ENCODE data around the gene SPOCK1. TPM values are rescaled to one million over a fixed set of nuclear protein-coding genes. Genes with fewer than 3 reads are reported as not detected.

The SPOCK1 gene
- total RNA-seq, 1 experiment from 2014 or later, result 4.0 TPM

- intact Hi-C loops (cut with micrococcal nuclease; ENCODE audit: unreplicated experiment), result loop anchor here (2.0 kb wide), 1 partner anchor 178 kb away; no protein-coding TSS in a partner anchor
- DNase-seq (ENCODE audit: low spot score), result no peak
- no peaks in the 10 kb centered on the region for H3K36me3 ChIP-seq (ENCODE audit: insufficient read depth, low read length, poor library complexity, severe bottlenecking)
- no peaks in the 10 kb centered on the region for H3K9me3 ChIP-seq (ENCODE audit: low read depth, low read length, poor library complexity, severe bottlenecking)
- TF ChIP-seq CTCF (conservative IDR thresholded peaks at IDR 0.05; ENCODE audit: low read depth, low read length), result no peak
- no peak for TF ChIP-seq EZH2 (IDR thresholded peaks at IDR 0.05; ENCODE audit: borderline replicate concordance, low read depth, low read length, poor library complexity, severe bottlenecking)
- H3K27me3 ChIP-seq (replicated peaks; ENCODE audit: insufficient read depth, low read depth, low read length, poor library complexity), result peaks cover 51% of the 10 kb centered on the region
- H3K4me3 ChIP-seq (ENCODE audit: low read depth, low read length, poor library complexity, severe bottlenecking), result peak overlapping the region; percentile 42
- ChIA-PET POLR2A (ENCODE audit: low non-redundant PET) (no interaction called here), CTCF (interaction anchor here (1.1 kb wide), 1 partner anchor 178 kb away, joined by 4 read pairs; no protein-coding TSS in a partner anchor)
- peaks cover 4% of the 10 kb centered on the region for H3K4me1 ChIP-seq (ENCODE audit: insufficient read depth, low read length, poor library complexity, severe bottlenecking)
- no peak overlapping the region for H3K27ac ChIP-seq (ENCODE audit: low read depth, low read length, poor library complexity, severe bottlenecking)
- BruUV-seq (replicated peaks), result no TSS peak
Measured at GRCh38 chr5:137498301-137498735, 808 bp downstream of the SPOCK1 start.

GRCh38 chr5:137497396-137498290 lies 1.5 kb downstream of the SPOCK1 start:
- Histone ChIP-seq H3K36me3 (ENCODE audit: insufficient read depth, low read length, poor library complexity, severe bottlenecking) (no peaks in the 10 kb centered on the region), H3K27ac (ENCODE audit: low read depth, low read length, poor library complexity, severe bottlenecking) (no peak overlapping the region), H3K4me3 (ENCODE audit: low read depth, low read length, poor library complexity, severe bottlenecking) (no peak overlapping the region), H3K9me3 (ENCODE audit: low read depth, low read length, poor library complexity, severe bottlenecking) (no peaks in the 10 kb centered on the region), H3K4me1 (ENCODE audit: insufficient read depth, low read length, poor library complexity, severe bottlenecking) (peaks cover 4% of the 10 kb centered on the region), H3K27me3 (replicated peaks; ENCODE audit: insufficient read depth, low read depth, low read length, poor library complexity) (peaks cover 51% of the 10 kb centered on the region)
- BruUV-seq (replicated peaks), result no TSS peak
- ChIA-PET POLR2A (ENCODE audit: low non-redundant PET) (no interaction called here), CTCF (interaction anchor here (1.1 kb wide), 1 partner anchor 177 kb away, joined by 4 read pairs; no protein-coding TSS in a partner anchor)
- DNase-seq (ENCODE audit: low spot score), result no peak
- TF ChIP-seq EZH2 (IDR thresholded peaks at IDR 0.05; ENCODE audit: borderline replicate concordance, low read depth, low read length, poor library complexity, severe bottlenecking) (no peak), CTCF (conservative IDR thresholded peaks at IDR 0.05; ENCODE audit: low read depth, low read length) (no peak)
- intact Hi-C loops (cut with micrococcal nuclease; ENCODE audit: unreplicated experiment), result loop anchor here (2.0 kb wide), 1 partner anchor 177 kb away; no protein-coding TSS in a partner anchor

GRCh38 chr5:137496919-137497318 lies 2.2 kb downstream of the SPOCK1 start:
- Histone ChIP-seq H3K9me3 (ENCODE audit: low read depth, low read length, poor library complexity, severe bottlenecking) (no peaks in the 10 kb centered on the region), H3K27me3 (replicated peaks; ENCODE audit: insufficient read depth, low read depth, low read length, poor library complexity) (peaks cover 51% of the 10 kb centered on the region), H3K27ac (ENCODE audit: low read depth, low read length, poor library complexity, severe bottlenecking) (no peak overlapping the region), H3K36me3 (ENCODE audit: insufficient read depth, low read length, poor library complexity, severe bottlenecking) (no peaks in the 10 kb centered on the region), H3K4me1 (ENCODE audit: insufficient read depth, low read length, poor library complexity, severe bottlenecking) (peaks cover 4% of the 10 kb centered on the region), H3K4me3 (ENCODE audit: low read depth, low read length, poor library complexity, severe bottlenecking) (no peak overlapping the region)
- POLR2A ChIA-PET (ENCODE audit: low non-redundant PET), result no interaction called here
- BruUV-seq (replicated peaks), result no TSS peak
- no peak for TF ChIP-seq CTCF (conservative IDR thresholded peaks at IDR 0.05; ENCODE audit: low read depth, low read length)
- TF ChIP-seq EZH2 (IDR thresholded peaks at IDR 0.05; ENCODE audit: borderline replicate concordance, low read depth, low read length, poor library complexity, severe bottlenecking), result no peak
- CTCF ChIA-PET, result no interaction called here
- no peak for DNase-seq (ENCODE audit: low spot score)
- intact Hi-C loops (cut with micrococcal nuclease; ENCODE audit: unreplicated experiment), result no loop called here

Measured in A673 (cell line).